Aorta (tissue), 5 donors: ENCODE data around the gene APOA4. TPM values are rescaled to one million over a fixed set of nuclear protein-coding genes. Genes with fewer than 3 reads are reported as not detected.
"Not testable (repeated sequence)": the region's sequence is repeated elsewhere in the genome, so short reads cannot be mapped to it uniquely, and the experiment has no call there.

ENCODE experiments used
- ATAC-seq: fragments of 200-7000 bp; cut with Tn5 transposase; one replicate; pipeline ENCODE4 v1.9.1; 2022; ENCODE audit warnings: moderate library complexity; ENCODE audit not compliant: low FRiP score
- DNase-seq, 2 donors: peaks; one replicate each; pipeline ENCODE4 v3.0.0-alpha.2; 2020
- H3K27ac ChIP-seq, 2 donors: one replicate each; pipeline ENCODE4 v1.5.1; 2013; ENCODE audit warnings: low read length in 2 of 2, mild to moderate bottlenecking in 2 of 2, moderate library complexity in 2 of 2, control low read depth in 1 of 2, inconsistent platforms in 1 of 2, low read depth in 1 of 2
- H3K27me3 ChIP-seq, 2 donors: one replicate each; pipeline ENCODE4 v1.6.1; 2013; ENCODE audit warnings: control low read depth in 1 of 2, low read length in 1 of 2, mild to moderate bottlenecking in 1 of 2, moderate library complexity in 1 of 2; ENCODE audit not compliant: insufficient read depth in 2 of 2, control insufficient read depth in 1 of 2
- H3K36me3 ChIP-seq, 2 donors: one replicate each; pipeline ENCODE4 v1.6.1; 2013; ENCODE audit warnings: control low read depth in 1 of 2, low read length in 1 of 2, mild to moderate bottlenecking in 1 of 2; ENCODE audit not compliant: insufficient read depth in 2 of 2, control insufficient read depth in 1 of 2
- H3K4me1 ChIP-seq, 2 donors: one replicate each; pipeline ENCODE4 v1.6.1; 2013; ENCODE audit warnings: low read length in 2 of 2, control low read depth in 1 of 2, mild to moderate bottlenecking in 1 of 2, moderate library complexity in 1 of 2; ENCODE audit not compliant: insufficient read depth in 2 of 2, control insufficient read depth in 1 of 2
- H3K4me3 ChIP-seq, 2 donors: one replicate each; pipeline ENCODE4 v1.5.1; 2013; ENCODE audit warnings: low read length in 2 of 2, control low read depth in 1 of 2, mild to moderate bottlenecking in 1 of 2
- H3K9me3 ChIP-seq: one replicate; pipeline ENCODE4 v1.6.1; 2013; ENCODE audit warnings: mild to moderate bottlenecking, low read length; ENCODE audit not compliant: control insufficient read depth
- WGBS, 2 donors: extraction: QIAGEN DNeasy Blood & Tissue Kit; methylation state at CpG; one replicate each; pipeline ENCODE4 v1.1.7; 2013; 5-methylcytosine and 5-hydroxymethylcytosine counted together
- intact Hi-C, 2 donors: fragments of 100-400 bp; cut with DNase I; formaldehyde crosslinking; loops; one replicate each; pipeline versions ENCODE4 v1.14.2 to v1.15.0; 2022
- polyA plus RNA-seq, 2 donors: library from polyadenylated mRNA; stranded (reverse); fragments of 200-250 nt; gene quantifications; one replicate each; pipeline ENCODE4 v1.2.3, GENCODE V29; 2013
- total RNA-seq, 2 donors: library from RNA; stranded (reverse); fragmentation: NEBNext Ultra II Directional; extraction: Animal tissue kit (Norgen Biotek cat#: 25700); gene quantifications; one replicate each; pipeline ENCODE4 v1.2.1, GENCODE V29; 2021
- donor health status: healthy with polysubstance abuse.
- donor health status: Bipolar disorder and iron deficiency.
- donor health status: DM: no; HTN: no; CAD: no.
- donor health status: DM: no; HTN: no; CAD: no.
- donor health status: DM: yes; HTN: yes; CAD: no.

The APOA4 gene
- total and polyA plus RNA-seq, 4 donors, result 0.64 to 457 TPM; not detected in 2

DNA sequence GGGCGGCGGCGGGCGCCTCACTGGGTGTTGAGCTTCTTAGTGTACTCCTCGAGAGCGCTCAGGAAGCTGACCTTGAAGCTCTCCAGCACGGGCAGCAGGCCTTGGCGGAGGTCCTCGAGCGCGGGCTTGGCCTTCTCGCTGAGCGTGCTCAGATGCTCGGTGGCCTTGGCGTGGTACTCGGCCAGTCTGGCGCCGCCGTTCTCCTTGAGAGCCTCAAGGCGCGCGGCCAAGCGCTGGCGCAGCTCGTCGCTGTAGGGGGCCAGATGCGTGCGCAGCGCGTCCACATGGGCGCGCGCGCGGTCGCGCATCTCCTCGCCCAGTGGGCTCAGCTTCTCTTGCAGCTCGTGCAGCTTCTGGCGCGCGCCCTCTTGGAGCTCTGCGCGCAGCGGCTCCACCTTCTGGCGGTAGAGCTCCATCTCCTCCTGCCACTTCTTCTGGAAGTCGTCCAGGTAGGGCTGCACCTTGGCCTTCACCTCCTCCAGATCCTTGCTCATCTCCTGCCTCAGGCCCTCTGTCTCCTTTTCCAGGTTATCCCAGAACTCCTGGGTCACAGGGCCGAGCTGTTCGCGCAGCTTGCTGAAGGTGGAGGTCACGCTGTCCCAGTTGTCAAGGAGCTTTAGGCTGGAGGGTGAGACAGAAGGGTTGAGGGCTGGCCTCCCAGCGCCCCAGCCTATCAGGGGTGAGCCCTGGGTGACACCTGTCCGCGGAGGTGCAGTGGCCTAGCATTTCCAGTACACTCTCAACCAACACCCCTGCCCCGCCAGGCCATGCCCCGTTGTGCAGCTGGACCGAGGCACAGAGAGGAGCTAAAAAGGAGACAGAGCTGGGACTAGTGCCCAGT lies 12.9 kb upstream of the APOA4 start:
- intact Hi-C loops, result loop anchor here (2.0 to 5.0 kb wide), 2 partner anchors 45 to 49 kb away; partner anchors contain the start of genes APOA5 (in 1 of the 2) and ZPR1 (in 1 of the 2)
- WGBS, 2 donors, result 15% methylated on average over 55 to 57 of the region's 57 CpGs
- Histone ChIP-seq H3K4me1 (no peaks in the 10 kb centered on the region), H3K27me3 (no peaks in the 10 kb centered on the region), H3K4me3 (no peak overlapping the region), H3K27ac (peak overlapping the region in 1 of 2 donors; percentile 10), H3K9me3 (no peaks in the 10 kb centered on the region), H3K36me3 (no peaks in the 10 kb centered on the region)
- peak; percentile 93 for ATAC-seq
- peak; percentile 91 to 95 for DNase-seq

- Histone ChIP-seq H3K4me1 (no peaks in the 10 kb centered on the region), H3K4me3 (no peak overlapping the region), H3K36me3 (no peaks in the 10 kb centered on the region), H3K9me3 (no peaks in the 10 kb centered on the region), H3K27ac (peak overlapping the region; percentile 10 to 70), H3K27me3 (no peaks in the 10 kb centered on the region)
- DNase-seq (peak in 1 of 2 donors; percentile 75), ATAC-seq (no peak)
- 51 to 52% methylated on average over 28 of the region's 28 CpGs for WGBS, 2 donors
- intact Hi-C loops, result loop anchor here in 1 of 2 donors (5.0 kb wide), 1 partner anchor 48 kb away; the partner anchor contains the start of gene ZPR1
These were observed 12.1 kb upstream of the APOA4 start for GRCh38 chr11:116835042-116835772.

- intact Hi-C loops, result loop anchor here in 1 of 2 donors (5.0 kb wide), 1 partner anchor 47 kb away; the partner anchor contains the start of gene ZPR1
- H3K9me3 ChIP-seq, H3K4me3 ChIP-seq, ATAC-seq, H3K36me3 ChIP-seq, H3K27me3 ChIP-seq, H3K27ac ChIP-seq, DNase-seq, H3K4me1 ChIP-seq: not testable (repeated sequence)
- 80 to 83% methylated on average over 13 of the region's 13 CpGs for WGBS, 2 donors
These were observed 11.5 kb upstream of the APOA4 start for GRCh38 chr11:116834535-116835041.

DNA sequence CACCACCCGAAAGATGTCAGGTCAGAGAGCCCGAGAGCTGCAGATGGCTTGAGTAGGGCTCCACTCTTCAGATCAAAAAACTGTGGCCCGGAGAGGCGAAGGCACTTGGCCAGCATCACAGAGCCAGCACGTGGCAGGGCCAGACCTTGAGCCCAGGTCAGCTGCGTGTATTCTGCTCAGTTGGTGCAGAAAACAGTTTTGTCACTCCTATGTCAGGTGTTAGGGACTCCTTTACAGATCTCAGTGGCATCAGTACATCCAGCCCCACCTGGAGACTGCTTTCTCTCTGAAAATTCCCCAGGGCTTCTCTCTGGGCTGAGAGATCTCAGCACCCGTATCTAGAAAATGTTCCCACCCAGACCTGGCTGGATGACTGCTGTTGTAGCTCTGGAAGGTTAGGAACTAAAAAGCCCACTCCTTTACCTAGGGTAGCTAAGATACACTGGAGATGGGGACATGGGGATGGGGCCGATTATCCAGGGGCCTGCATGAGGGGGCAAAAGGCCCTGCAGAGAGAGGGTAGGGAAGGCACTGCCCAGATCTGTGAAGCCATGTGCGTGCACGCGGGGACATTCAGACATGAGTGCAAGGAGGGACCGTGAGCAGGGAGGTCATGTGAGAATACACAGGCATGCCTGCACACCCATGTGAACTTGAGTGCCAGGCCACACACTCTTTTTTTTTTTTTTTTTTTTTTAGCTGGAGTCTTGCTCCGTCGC lies 10.9 kb upstream of the APOA4 start:
- DNase-seq (no peak), ATAC-seq (no peak)
- Histone ChIP-seq H3K4me3 (no peak overlapping the region), H3K27me3 (no peaks in the 10 kb centered on the region), H3K27ac (no peak overlapping the region), H3K9me3 (no peaks in the 10 kb centered on the region), H3K36me3 (no peaks in the 10 kb centered on the region), H3K4me1 (no peaks in the 10 kb centered on the region)
- intact Hi-C loops, result no loop called here
- 93 to 94% methylated on average over 14 of the region's 14 CpGs for WGBS, 2 donors

- ATAC-seq (no peak), DNase-seq (no peak)
- Histone ChIP-seq H3K36me3 (no peaks in the 10 kb centered on the region), H3K27me3 (no peaks in the 10 kb centered on the region), H3K4me1 (no peaks in the 10 kb centered on the region), H3K4me3 (no peak overlapping the region), H3K9me3 (no peaks in the 10 kb centered on the region), H3K27ac (no peak overlapping the region)
- intact Hi-C loops, result no loop called here
- 95 to 96% methylated on average over 10 of the region's 10 CpGs for WGBS, 2 donors
These were observed 10.3 kb upstream of the APOA4 start for GRCh38 chr11:116833491-116833815.

DNA sequence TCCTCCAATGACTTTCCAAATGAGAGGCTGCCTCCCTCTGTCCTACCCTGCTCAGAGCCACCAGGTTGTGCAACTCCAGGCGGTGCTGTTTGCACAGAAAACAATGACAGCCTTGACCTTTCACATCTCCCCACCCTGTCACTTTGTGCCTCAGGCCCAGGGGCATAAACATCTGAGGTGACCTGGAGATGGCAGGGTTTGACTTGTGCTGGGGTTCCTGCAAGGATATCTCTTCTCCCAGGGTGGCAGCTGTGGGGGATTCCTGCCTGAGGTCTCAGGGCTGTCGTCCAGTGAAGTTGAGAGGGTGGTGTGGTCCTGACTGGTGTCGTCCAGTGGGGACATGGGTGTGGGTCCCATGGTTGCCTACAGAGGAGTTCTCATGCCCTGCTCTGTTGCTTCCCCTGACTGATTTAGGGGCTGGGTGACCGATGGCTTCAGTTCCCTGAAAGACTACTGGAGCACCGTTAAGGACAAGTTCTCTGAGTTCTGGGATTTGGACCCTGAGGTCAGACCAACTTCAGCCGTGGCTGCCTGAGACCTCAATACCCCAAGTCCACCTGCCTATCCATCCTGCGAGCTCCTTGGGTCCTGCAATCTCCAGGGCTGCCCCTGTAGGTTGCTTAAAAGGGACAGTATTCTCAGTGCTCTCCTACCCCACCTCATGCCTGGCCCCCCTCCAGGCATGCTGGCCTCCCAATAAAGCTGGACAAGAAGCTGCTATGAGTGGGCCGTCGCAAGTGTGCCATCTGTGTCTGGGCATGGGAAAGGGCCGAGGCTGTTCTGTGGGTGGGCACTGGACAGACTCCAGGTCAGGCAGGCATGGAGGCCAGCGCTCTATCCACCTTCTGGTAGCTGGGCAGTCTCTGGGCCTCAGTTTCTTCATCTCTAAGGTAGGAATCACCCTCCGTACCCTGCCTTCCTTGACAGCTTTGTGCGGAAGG lies 9.5 kb upstream of the APOA4 start:
- intact Hi-C loops, result no loop called here
- Histone ChIP-seq H3K36me3 (no peaks in the 10 kb centered on the region), H3K4me1 (no peaks in the 10 kb centered on the region), H3K27ac (no peak overlapping the region), H3K9me3 (no peaks in the 10 kb centered on the region), H3K27me3 (no peaks in the 10 kb centered on the region), H3K4me3 (no peak overlapping the region)
- peak in 1 of 2 donors; percentile 57 for DNase-seq
- ATAC-seq, result no peak
- WGBS, 2 donors, result 79 to 86% methylated on average over 12 to 13 of the region's 13 CpGs

- no peak for ATAC-seq
- Histone ChIP-seq H3K27ac (no peak overlapping the region), H3K4me1 (no peaks in the 10 kb centered on the region), H3K36me3 (no peaks in the 10 kb centered on the region), H3K27me3 (no peaks in the 10 kb centered on the region), H3K4me3 (no peak overlapping the region), H3K9me3 (no peaks in the 10 kb centered on the region)
- WGBS, 2 donors, result 94 to 96% methylated on average over 7 of the region's 7 CpGs
- intact Hi-C loops, result no loop called here
- DNase-seq, result no peak
These were observed 8.8 kb upstream of the APOA4 start for GRCh38 chr11:116831790-116832349.
